WTC11 (cell line): Measurements from ENCODE around the gene CTIF. TPM values are rescaled to one million over a fixed set of nuclear protein-coding genes. Genes with fewer than 3 reads are reported as not detected.

Experiments used
- ATAC-seq: fragments of 200-7000 bp; cut with Tn5 transposase; 2 replicates; pipeline ENCODE4 v1.10.0; 2021; ENCODE audit warnings: mild to moderate bottlenecking, moderate library complexity
- CTCF ChIA-PET: fragments of 300-600 bp; sonication (Branson Sonifier 250); formaldehyde crosslinking; loops from one replicate; lab custom pipeline; 2021; ENCODE audit warnings: antibody characterized with exemption; lab: Charles Lee
- POLR2A ChIA-PET: fragments of 350-600 bp; sonication (Branson Sonifier 250); formaldehyde crosslinking; loops from one replicate; lab custom pipeline; 2021; ENCODE audit warnings: antibody characterized with exemption; lab: Charles Lee
- DNase-seq: peaks from one replicate; pipeline ENCODE4 v3.0.0; 2021; ENCODE audit warnings: low spot score
- H3K27ac Mint-ChIP-seq: 2 replicates; pipeline ENCODE4 v1.8.0; 2021; ENCODE audit warnings: mixed read lengths
- H3K27me3 Mint-ChIP-seq: 2 replicates; pipeline ENCODE4 v1.8.0; 2021; ENCODE audit warnings: low read depth, mild to moderate bottlenecking, moderate library complexity, mixed read lengths
- H3K36me3 Mint-ChIP-seq: 2 replicates; pipeline ENCODE4 v1.8.0; 2021; ENCODE audit warnings: mixed read lengths
- H3K4me1 Mint-ChIP-seq: 2 replicates; pipeline ENCODE4 v1.8.0; 2022; ENCODE audit warnings: mixed read lengths
- H3K4me3 Mint-ChIP-seq: 2 replicates; pipeline ENCODE4 v1.8.0; 2021; ENCODE audit warnings: mild to moderate bottlenecking, moderate library complexity, mixed read lengths
- H3K9me3 Mint-ChIP-seq: 2 replicates; pipeline ENCODE4 v1.8.0; 2021; ENCODE audit warnings: mixed read lengths
- AFF4 ChIP-seq: sonication (generic); formaldehyde crosslinking; IDR thresholded peaks from 2 replicates; pipeline ENCODE4 v1.8.1; 2023; ENCODE audit warnings: mild to moderate bottlenecking, missing genetic modification reagents, borderline replicate concordance
- ATF2 ChIP-seq: sonication (generic); formaldehyde crosslinking; IDR thresholded peaks from 2 replicates; pipeline ENCODE4 v1.8.1; 2022; ENCODE audit warnings: low read depth, missing genetic modification reagents, borderline replicate concordance
- CTCF ChIP-seq: fragments of 200-600 bp; IDR thresholded peaks from 2 replicates; pipeline ENCODE4 v1.8.0; 2022; ENCODE audit warnings: antibody characterized with exemption
- E2F1 ChIP-seq: sonication (generic); formaldehyde crosslinking; IDR thresholded peaks from 2 replicates; pipeline ENCODE4 v1.8.0; 2022; ENCODE audit warnings: mild to moderate bottlenecking, missing genetic modification reagents
- JUN ChIP-seq: sonication (generic); formaldehyde crosslinking; IDR thresholded peaks from 2 replicates; pipeline ENCODE4 v1.8.0; 2023; ENCODE audit warnings: mild to moderate bottlenecking, missing genetic modification reagents
- MXD4 ChIP-seq: fragments of 250-450 bp; sonication (Bioruptor Pico); IDR thresholded peaks from 2 replicates; pipeline ENCODE4 v1.8.0; 2021; ENCODE audit warnings: mild to moderate bottlenecking, moderate library complexity, borderline replicate concordance
- OVOL2 ChIP-seq: fragments of 250-450 bp; sonication (Bioruptor Pico); IDR thresholded peaks from 2 replicates; pipeline ENCODE4 v1.9.0; 2021; ENCODE audit warnings: mild to moderate bottlenecking, borderline replicate concordance
- PRDM15 ChIP-seq: sonication (generic); formaldehyde crosslinking; IDR thresholded peaks from 2 replicates; pipeline ENCODE4 v1.8.0; 2022; ENCODE audit warnings: missing genetic modification reagents
- RORB ChIP-seq: fragments of 250-450 bp; sonication (Bioruptor Pico); IDR thresholded peaks from 2 replicates; pipeline ENCODE4 v1.9.0; 2021; ENCODE audit warnings: mild to moderate bottlenecking
- ZNF281 ChIP-seq: sonication (generic); formaldehyde crosslinking; IDR thresholded peaks from 2 replicates; pipeline ENCODE4 v1.8.0; 2023; ENCODE audit warnings: mild to moderate bottlenecking, missing genetic modification reagents
- ZNF317 ChIP-seq: sonication (generic); formaldehyde crosslinking; IDR thresholded peaks from 2 replicates; pipeline ENCODE4 v1.8.1; 2023; ENCODE audit warnings: low read depth, mild to moderate bottlenecking, moderate library complexity, missing genetic modification reagents, borderline replicate concordance
- total RNA-seq: library from RNA; stranded (reverse); gene quantifications from 3 replicates; pipeline ENCODE4 v1.2.3, GENCODE V29; 2021

The CTIF gene
- total RNA-seq, 1 experiment from 2014 or later, result 28.5 TPM

- TF ChIP-seq PRDM15 (CRISPR knock-in tag) (no peak), ZNF317 (CRISPR knock-in tag) (no peak), OVOL2 (no peak), E2F1 (CRISPR knock-in tag) (no peak), MXD4 (CRISPR knock-in tag) (no peak), CTCF (no peak), ZNF281 (CRISPR knock-in tag) (no peak), ATF2 (no peak)
These were observed 269.6 kb downstream of the CTIF start (continued) for GRCh38 chr18:48808476-48808875.

- Mint-ChIP-seq H3K27me3 (no peaks in the 10 kb centered on the region), H3K4me1 (no peaks in the 10 kb centered on the region), H3K9me3 (no peaks in the 10 kb centered on the region), H3K27ac (no peak overlapping the region), H3K36me3 (no peaks in the 10 kb centered on the region), H3K4me3 (no peak overlapping the region)
- DNase-seq (no peak), ATAC-seq (no peak)
- TF ChIP-seq AFF4 (CRISPR knock-in tag) (no peak), JUN (CRISPR knock-in tag) (no peak), RORB (no peak)
- ChIA-PET POLR2A (no interaction called here), CTCF (no interaction called here)
These were observed 270.5 kb downstream of the CTIF start for GRCh38 chr18:48809365-48809764.
